HG03442 (cell line): Measurements from ENCODE around the gene TP53BP1.

ENCODE experiments used
- ATAC-seq: cut with Tn5 transposase; IDR thresholded peaks from one replicate; pipeline ENCODE4 v1.9.1; 2021; ENCODE audit warnings: mild to moderate bottlenecking, moderate library complexity; ENCODE audit not compliant: unreplicated experiment

The TP53BP1 gene

DNA sequence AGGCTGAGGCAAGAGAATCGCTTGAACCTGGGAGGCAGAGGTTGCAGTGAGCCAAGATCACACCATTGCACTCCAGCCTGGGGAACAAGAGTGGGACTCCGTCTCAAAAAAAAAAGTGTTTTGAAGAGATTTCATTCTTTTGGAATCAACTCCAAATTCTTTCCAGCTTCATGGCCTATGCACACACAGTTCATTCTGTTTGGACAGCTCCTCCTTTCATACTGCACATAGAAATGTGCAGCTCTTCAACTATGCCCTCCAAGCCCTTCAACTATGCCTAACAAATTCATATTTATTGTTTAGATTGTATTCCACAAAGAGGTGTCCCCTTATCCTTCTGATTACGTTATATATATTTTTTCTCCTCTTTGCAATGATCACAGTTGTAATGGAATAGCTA is 4.2 kb downstream of the TP53BP1 start:
- ATAC-seq, result no peak

DNA sequence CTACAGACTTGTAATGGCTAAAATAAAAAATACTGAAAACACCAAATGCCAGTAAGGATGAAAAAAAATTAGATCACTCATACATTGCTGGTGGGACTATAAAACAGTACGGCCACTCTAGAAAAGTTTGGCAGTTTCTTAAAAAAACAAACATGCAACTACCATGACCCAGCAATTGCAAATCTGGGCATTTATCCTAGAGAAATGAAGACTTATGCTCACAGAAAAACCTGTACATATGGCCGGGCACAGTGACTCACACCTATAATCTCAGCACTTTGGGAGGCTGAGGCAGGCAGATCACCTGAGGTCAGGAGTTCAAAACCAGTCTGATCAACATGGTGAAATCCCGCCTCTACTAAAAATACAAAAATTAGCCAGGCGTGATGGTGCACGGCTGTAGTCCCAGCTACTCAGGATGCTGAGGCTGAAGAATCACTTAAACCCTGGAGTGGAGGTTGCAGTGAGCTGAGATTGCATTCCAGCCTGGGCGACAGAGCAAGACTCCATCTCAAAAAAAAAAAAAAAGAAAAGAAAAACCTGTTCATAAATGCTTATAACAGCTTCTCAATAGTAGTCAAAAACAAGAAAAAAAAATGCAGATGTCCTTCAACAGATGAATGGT is 5.6 kb downstream of the TP53BP1 start:
- no peak for ATAC-seq

DNA sequence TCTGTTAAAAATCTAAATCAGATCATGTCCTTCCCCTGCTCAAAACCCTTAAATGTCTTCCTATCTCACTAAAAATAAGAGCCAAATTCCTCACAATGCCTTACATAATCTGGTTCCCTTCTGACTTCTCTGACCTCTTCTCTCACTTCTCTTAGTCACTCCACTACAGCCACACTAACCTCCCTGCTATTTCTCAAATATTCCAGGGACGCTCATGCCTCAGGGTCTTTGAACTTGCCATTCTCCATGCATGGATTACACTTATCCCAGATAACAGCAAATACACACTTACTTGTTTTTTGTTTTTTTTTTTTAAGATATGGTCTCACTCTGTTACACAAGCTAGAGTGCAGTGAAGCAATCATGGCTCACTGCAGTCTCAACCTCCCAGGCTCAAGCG is 8.5 kb downstream of the TP53BP1 start:
- ATAC-seq, result no peak

GRCh38 chr15:43483297-43484128 is 9.4 kb downstream of the TP53BP1 start:
- no peak for ATAC-seq

GRCh38 chr15:43473885-43474284 is 19.1 kb downstream of the TP53BP1 start:
- no peak for ATAC-seq

DNA sequence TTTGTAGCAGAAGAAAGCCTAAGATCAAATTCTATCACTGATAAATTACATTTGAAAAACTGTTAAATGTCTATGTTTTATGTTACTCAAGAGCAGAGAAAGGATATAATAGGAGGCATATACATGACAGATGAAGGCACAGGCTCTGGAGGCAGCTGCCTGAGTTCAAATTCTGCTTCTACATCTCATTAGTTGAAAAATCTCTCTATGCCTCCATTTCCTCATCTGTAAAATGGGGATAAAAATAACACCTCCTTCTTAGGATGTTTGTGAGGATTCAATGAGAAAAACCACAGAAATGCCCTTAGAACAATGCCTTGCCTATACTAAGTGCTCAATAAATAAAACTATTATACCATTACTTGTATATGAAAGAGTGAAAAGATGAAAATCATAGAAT is 21.0 kb downstream of the TP53BP1 start:
- ATAC-seq, result no peak

DNA sequence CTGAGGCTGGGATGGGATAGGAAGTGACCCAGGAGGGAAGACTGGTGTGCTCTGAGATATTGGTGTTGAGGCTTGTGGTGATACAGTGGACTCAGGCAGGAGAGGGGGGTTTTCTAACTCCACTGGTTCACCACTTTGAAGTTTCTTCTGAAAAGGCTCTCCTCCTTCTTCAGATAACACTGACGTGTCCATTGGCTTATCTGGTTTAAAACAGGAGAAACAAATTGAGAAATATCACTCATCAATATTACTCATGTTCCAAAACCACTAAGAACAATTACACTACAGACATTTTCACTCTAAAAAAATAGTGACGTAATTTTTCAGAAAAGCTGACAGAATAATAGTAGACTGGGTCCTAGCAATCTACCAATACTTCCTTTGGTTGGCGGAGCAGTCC is 23.1 kb downstream of the TP53BP1 start:
- ATAC-seq, result no peak

GRCh38 chr15:43465100-43465499 is 27.9 kb downstream of the TP53BP1 start:
- no peak for ATAC-seq

GRCh38 chr15:43463998-43464397 is 29.0 kb downstream of the TP53BP1 start:
- ATAC-seq, result no peak

GRCh38 chr15:43463507-43463906 is 29.4 kb downstream of the TP53BP1 start:
- ATAC-seq, result no peak

DNA sequence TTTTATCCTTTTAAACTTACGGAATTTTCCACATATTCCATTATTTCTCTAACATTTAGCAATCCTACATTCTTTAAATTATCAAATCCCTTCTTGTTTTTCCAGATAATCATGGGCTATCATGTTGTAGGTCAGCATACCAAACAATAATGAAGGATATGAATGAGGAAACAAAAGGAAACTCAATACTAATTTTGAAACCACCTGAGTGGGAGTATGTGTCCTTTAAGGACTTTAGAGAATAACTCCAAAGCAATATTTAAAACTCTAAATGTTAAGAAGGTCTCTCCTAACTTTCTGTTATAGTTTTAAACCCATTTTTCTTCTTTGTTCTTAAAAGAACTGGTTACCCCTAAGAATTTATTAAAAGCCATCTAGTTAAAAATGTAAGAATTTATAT is 43.0 kb downstream of the TP53BP1 start:
- ATAC-seq, result no peak

GRCh38 chr15:43446344-43446743 is 46.6 kb downstream of the TP53BP1 start:
- ATAC-seq, result no peak

DNA sequence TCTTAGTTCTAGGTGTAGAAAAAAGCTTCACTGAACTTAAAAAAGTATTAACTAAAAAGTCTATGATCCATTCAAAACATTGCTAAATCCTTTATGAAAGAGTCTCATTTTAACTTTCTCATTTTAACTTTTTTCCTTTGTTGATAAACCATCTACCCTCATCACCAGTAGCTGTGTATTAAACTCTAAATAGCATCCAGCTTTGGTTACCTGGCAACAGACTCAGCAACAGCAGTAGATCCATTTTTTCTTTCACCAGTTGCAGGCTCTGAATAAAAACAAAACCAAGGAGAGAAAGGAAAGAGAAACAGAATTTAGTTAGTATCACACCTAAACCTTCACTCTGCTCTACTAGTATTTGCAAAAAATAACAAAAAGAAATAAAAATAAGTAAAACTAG is 51.6 kb downstream of the TP53BP1 start:
- ATAC-seq, result no peak

DNA sequence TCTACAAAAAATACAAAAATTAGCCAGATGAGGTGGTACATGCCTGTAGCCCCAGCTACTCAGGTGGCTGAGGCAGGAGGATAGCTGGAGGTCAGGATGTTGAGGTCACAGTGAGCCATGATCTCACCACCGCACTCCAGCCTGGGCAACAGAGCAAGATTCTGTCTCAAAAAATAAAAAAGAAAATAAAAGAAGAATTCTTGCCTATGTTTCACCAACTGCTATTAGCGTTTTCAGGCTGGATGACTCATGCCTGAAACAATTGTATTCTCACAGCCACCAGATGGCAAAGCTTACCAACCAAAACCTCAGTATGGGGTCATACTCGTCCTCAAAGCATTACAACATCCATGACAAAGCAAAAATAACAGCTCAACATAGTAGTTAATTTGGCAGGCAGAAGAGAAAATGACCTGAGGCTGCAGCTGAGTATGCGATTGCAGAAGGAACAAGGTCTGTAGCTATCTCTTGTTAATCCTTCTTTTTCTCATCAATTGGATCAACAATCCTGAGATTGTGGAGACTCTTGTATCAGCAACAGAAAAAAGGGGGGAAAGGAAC is 52.2 kb downstream of the TP53BP1 start:
- ATAC-seq, result no peak

DNA sequence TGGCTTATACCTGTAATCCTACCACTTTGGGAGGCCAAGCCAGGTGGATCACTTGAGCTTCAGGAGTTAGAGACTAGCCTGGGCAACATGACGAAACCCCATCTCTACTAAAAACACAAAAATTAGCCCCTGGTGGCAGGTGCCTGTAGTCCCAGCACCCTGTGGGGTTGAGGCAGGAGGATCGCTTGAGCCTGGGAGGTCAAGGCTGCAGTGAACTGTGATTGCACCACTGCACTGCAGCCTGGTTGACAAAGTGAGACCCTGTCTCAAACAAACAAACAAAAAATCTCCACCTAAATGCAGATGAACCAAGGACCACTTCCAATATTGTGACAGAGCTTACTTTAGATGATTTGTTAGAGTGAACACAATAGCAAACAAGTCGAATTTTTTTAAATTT is 53.7 kb downstream of the TP53BP1 start:
- ATAC-seq, result no peak

GRCh38 chr15:43436395-43436794 is 56.6 kb downstream of the TP53BP1 start:
- no peak for ATAC-seq

DNA sequence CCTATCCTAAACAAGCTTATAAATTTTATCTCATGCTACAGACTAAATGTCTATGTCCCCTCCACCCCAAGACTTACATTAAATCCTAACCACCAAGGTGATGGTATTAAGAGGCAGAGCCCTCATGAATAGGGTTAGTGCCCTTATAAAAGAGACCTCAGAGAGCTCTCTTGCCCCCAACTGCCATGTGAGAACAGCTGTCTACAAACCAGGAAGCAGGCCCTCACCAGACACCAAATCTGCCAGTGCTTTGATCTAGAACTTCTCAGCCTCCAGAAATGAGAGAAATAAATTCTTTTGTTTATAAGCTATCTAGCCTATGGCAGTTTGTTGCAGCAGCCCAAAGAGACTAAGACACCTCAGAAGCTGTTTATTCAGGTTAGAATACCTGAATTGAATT is 58.5 kb downstream of the TP53BP1 start:
- no peak for ATAC-seq

GRCh38 chr15:43433661-43434303 is 59.2 kb downstream of the TP53BP1 start:
- ATAC-seq, result no peak

DNA sequence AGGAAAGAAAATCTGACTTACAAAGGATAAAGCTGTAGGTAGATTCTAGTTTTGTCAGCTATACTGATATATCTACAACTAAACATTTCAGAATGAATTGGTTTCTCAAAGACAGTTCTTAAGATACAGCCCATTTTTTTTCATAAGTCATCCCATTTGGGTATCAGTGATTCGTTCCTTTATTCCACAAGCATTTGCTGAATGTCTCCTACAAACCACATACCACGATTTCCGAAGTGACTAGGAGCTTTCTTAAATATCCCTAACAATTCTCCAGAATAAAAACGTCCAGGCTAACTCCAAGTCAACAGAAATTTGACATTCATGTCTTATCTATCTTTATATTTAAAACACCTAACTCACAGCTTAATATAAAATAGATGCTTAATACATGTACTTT is 59.8 kb downstream of the TP53BP1 start:
- ATAC-seq, result no peak

DNA sequence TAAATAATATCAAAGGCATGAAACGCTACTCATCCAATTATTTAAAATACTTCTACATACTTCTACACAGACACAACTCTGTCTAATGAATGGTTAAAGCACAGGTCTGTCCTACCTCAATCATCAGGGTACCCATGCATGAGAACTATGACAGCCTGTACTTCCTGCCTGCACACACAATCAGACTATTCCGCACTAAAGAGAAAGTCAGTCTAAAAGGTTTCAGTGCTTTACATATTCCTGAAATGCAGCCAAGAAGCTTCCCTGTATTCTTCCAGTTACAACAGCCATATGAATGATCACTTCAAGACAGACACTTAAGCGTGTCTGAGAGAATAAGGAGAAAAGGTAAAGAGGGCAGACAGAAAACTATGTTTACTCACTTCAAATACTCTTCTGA is 63.3 kb downstream of the TP53BP1 start:
- ATAC-seq, result no peak

DNA sequence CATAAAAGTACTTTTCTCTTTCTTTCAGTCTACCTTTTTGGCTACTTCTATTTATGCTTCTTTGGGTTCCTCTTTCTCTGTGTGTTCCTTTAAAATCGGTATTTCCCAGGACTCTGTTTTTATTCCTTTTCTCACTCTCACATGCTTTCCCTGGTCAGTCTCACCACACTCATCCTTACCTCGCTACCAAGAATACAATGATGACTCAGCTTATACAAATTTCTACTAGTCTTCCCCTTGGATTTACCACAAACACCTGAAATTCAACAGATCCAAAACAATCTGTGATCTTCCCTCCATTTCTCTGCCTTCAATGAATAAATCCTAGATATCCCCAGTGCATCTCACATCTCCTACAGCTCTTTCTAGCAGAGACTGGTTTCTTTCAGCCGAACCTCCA is 69.2 kb downstream of the TP53BP1 start:
- ATAC-seq, result no peak

DNA sequence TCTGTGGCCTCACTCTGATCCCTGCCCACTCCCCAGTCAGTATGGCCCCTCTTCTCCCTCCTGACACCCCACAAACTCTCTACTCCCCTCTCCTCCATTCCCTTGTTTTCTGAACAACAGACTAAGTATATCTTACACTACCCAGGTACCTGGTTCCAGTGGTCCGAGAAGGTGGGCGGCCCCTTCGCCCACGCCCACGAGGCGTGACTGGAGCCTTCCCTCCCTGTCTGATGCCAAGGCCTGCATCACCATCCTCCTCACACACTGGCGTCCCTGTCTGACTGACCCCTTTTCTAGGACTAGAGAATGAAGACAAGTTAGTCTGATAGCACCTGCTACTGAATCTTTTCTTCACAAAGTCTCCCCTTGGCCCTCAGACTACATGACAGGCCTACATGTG is 72.1 kb downstream of the TP53BP1 start:
- no peak for ATAC-seq
